GM19372 (cell line): ENCODE data around the gene GCSH.

Experiments
- ATAC-seq: cut with Tn5 transposase; IDR thresholded peaks from one replicate; pipeline ENCODE4 v1.9.1; 2021; ENCODE audit warnings: mild to moderate bottlenecking, low read depth, moderate library complexity; ENCODE audit not compliant: unreplicated experiment

Gene GCSH

DNA sequence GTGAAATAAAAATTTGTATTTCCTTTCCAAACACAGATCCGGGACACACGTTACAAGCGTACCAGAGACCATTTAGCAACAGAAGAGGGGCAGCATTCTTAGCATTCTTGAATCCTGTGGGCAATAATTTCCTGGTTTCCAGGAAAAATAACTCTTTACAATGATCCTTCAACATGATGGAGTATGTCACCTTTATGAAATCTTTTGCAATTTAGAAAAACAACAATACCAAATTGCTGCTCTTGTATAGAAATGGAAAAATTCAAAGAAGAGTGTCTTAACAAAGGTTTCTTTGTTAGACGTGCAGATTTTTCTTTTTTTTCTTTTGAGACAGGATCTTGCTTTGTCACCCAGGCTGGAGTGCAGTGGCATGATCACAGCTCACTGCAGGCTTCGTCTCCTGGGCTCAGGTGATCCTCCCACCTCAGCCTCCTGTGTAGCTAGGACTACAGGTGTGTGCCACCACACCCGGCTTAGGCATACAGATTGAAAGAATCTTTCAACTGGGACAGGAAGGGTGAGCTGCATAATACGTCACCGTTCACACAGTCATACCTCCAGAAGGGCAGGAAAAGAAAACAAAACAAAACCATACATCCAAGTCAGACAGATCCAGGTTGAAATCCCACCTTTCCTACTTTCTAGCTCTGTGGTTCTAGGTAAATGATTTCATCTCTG lies 10.8 kb upstream of the GCSH start:
- no peak for ATAC-seq

DNA sequence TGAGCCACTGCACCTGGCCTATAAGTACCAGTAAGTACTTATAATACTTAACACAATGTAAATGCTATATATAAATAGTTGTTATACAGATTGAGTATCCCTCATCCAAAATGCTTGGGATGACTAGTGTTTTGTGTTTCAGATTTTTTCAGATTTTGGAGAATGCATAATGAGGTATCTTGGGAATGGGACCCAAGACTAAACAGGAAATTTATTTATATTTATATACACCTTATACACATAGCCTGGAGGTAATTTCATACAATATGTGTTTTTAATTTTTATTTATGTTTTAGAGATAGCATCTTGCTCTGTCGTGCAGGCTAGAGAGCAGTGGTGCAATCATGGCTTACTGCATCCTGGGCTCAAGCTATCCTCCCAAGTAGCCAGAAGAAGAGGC lies 9.8 kb upstream of the GCSH start:
- ATAC-seq, result no peak

- ATAC-seq, result no peak
Measured at GRCh38 chr16:81101702-81102101, 5.5 kb upstream of the GCSH start.

GRCh38 chr16:81099958-81100357 lies 3.8 kb upstream of the GCSH start:
- ATAC-seq, result no peak

DNA sequence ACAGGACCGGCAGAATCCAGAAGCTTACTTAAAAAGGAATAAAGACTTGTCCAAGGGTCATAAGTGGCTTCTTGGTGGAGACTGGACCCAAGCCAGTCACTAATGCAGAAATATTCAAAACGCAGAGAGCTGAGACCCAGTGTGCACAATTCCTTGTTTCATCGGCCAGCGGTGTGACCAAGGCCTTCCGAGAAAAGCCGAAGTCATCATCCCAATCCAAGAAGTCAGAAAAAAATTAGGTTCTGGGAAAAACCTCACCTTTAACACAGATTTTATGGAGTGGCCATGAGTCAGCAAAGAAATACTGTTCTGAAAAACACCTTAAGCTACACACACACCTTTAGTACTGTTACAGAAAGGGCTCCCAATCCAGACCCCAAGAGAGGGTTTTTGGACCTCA lies 1.0 kb upstream of the GCSH start:
- no peak for ATAC-seq

GRCh38 chr16:81096715-81097208 lies 567 bp upstream of the GCSH start:
- no peak for ATAC-seq

DNA sequence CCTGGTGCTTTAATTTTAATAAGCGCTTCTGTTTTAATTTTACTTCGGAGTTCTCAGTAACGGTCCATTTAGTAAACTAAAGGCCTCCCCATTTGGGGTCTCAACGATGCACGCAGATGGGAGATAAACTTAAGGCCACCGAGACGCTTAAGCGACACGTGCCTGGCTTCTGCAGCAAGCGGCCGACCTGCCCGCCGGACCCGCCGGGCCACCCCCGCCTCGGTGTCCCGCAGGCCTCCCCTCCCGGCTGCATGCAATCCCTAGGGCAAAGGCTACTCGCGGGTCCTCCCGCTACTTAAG lies 592 bp downstream of the GCSH start:
- peak; percentile 1 for ATAC-seq

- no peak for ATAC-seq
Measured at GRCh38 chr16:81094771-81095251, 1.4 kb downstream of the GCSH start.

GRCh38 chr16:81088836-81089235 lies 7.4 kb downstream of the GCSH start:
- ATAC-seq, result no peak

DNA sequence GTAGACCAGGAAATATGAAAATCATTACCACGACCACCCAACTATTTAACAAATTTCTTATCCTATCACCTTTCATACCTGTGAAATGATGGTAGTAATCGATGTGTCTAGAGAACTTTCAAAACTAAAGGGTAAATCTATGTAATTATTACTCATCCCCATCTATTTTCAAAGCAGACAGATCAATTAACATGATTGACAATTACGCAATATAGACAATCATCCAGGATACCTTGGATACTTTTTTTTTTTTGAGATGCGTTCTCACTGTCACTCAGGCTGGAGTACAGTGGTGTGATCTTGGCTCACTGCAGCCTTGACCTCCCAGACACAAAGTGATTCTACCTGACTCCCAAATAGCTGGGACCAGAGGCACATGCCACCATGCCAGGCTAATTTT lies 15.2 kb downstream of the GCSH start:
- ATAC-seq, result no peak

DNA sequence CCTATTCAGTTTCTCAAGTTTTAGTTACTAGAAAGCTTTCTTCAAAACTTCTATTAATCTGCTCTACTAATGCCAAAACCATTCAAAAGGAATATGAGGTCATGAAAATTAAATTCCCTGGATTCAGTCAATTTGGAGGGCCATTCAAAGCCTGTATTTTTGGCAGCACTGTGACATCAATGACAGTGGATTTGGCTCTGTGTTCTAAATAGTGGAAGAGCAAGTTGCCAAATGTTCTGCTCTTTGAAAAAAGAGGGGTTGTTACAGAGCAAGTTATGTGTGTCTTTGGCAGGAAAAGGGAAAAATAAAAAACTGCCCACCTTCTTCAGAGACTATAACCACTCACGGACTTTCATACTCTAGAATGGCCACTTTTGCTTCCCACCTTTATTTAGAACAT lies 16.0 kb downstream of the GCSH start:
- ATAC-seq, result no peak

GRCh38 chr16:81077076-81077940 lies 18.9 kb downstream of the GCSH start, which contains the start of gene C16orf46:
C16orf46 (minus strand) TSS chr16:81077238; CDS start chr16:81063955, 13,283 bp downstream.
- ATAC-seq, result peak; percentile 95

GRCh38 chr16:81076566-81077075 lies 19.6 kb downstream of the GCSH start:
- ATAC-seq, result peak; percentile 74

- no peak for ATAC-seq
Measured at GRCh38 chr16:81073560-81074330, 22.4 kb downstream of the GCSH start.

DNA sequence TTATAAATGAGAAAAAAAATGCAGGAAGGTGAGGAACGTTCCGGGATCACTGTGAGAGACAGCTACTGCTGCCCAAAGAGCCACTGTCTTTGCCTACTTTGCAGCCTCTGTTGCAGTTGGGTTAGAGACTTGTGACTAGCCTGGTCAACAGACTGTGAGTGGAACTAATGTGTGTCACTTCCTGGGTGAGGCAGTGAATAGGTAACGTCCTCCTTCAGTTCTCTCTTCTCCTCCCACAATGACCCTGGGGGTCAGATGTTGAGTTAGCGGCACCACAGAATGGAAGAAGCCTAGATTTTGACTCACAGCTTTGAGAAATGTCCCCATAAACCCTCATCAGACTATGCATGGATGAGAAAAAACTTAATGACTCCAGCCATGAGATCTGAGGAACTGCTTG lies 24.4 kb downstream of the GCSH start:
- ATAC-seq, result no peak

DNA sequence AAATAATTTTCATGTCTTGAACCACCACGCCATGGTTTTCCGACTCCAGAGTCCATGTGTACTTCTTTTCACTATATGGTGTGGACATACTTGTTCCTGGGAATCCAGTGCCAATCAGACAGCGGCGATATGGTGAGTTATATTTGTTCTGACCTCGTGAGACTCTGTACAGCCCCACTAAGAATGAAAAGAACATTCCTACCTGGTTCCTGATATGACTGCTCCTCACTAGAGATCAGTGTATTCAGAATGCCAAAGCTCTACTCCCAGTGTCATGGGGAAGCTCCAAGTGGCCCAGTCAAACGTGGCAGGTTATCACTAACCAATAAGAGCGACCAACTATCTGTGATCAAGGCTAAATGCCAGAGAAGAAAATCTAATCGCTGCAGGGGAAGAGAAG lies 25.2 kb downstream of the GCSH start:
- no peak for ATAC-seq

GRCh38 chr16:81069063-81069462 lies 27.1 kb downstream of the GCSH start:
- no peak for ATAC-seq

- no peak for ATAC-seq
Measured at GRCh38 chr16:81067166-81067565, 29.0 kb downstream of the GCSH start.

- ATAC-seq, result no peak
Measured at GRCh38 chr16:81066681-81067080, 29.5 kb downstream of the GCSH start.

DNA sequence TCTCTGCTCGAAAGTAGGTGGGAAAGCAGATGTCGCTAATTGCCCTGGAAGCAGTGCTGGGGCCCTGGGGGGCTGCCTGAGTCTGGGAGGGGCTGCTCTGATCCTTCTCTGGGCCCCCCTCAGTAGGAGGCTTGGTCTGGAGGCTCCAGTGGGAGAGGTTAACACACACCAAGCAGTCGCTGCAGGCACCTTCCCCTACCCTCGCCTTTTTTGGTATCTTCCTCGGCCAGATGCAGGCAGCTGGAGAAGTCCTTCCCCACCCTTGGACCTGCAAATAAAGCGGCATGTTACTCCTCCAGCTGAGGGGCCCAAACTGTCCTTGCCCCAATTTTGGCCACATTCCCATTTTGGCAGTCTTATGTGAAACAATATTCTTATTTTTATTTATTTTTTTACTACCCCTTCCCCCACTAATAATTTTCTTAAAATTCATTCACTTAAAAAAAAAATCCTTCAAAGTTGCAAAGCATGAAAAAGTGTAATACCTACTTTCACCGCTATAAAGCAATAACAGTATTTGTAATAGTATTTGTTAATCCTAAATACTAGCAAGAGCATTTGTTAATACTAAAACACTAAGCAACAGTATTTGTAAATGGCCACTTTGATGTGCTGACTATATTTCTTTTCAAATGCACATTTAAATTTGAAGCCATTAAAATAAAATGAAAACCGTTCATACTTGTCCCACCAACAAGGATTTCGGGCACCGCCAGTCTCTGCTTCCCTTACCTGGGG lies 34.2 kb downstream of the GCSH start:
- no peak for ATAC-seq
